IMR-90 (cell line): ENCODE measurements around the gene HTR3A. TPM values are rescaled to one million over a fixed set of nuclear protein-coding genes. Genes with fewer than 3 reads are reported as not detected.

Experiments
- ATAC-seq: fragments of 200-7000 bp; cut with Tn5 transposase; 2 replicates; pipeline ENCODE4 v1.9.1; 2020; ENCODE audit warnings: low read depth, mild to moderate bottlenecking, moderate library complexity
- BruUV-seq: library from RNA; stranded (reverse); fragments of 400-500 nt; replicated peaks from 2 replicates; lab custom pipeline; 2021; lab: Mats Ljungman, UMichigan
- CTCF ChIA-PET: fragments of 300-600 bp; formaldehyde crosslinking; extraction: SDS; loops from one replicate; lab custom pipeline; 2021; ENCODE audit warnings: antibody characterized with exemption; lab: Yijun Ruan, JAX
- POLR2A ChIA-PET: fragments of 300-600 bp; sonication (Branson Sonifier 250); formaldehyde crosslinking; loops from one replicate; lab custom pipeline; 2022; ENCODE audit warnings: antibody characterized with exemption; ENCODE audit not compliant: unreplicated experiment; lab: Charles Lee
- DNase-seq: peaks from one replicate; pipeline ENCODE4 v3.0.0; 2013
- H2AFZ ChIP-seq: replicated peaks from 2 replicates; pipeline ENCODE3; 2013; ENCODE audit warnings: low read length, mild to moderate bottlenecking; ENCODE audit not compliant: poor library complexity
- H2AK5ac ChIP-seq: 2 replicates; pipeline ENCODE4 v1.6.1; 2013; ENCODE audit warnings: low read depth, low read length, inconsistent platforms
- H2AK9ac ChIP-seq: replicated peaks from 2 replicates; pipeline ENCODE3; 2013; ENCODE audit warnings: mild to moderate bottlenecking, low read depth, low read length, moderate library complexity; ENCODE audit not compliant: poor library complexity
- H2BK120ac ChIP-seq: 2 replicates; pipeline ENCODE4 v1.6.1; 2013; ENCODE audit warnings: low read depth, low read length, inconsistent platforms
- H2BK15ac ChIP-seq: 3 replicates; pipeline ENCODE4 v1.6.1; 2013; ENCODE audit warnings: low read depth, low read length, inconsistent platforms
- H2BK20ac ChIP-seq: 2 replicates; pipeline ENCODE4 v1.6.1; 2013; ENCODE audit warnings: low read depth, mild to moderate bottlenecking, inconsistent platforms, low read length, moderate library complexity
- H2BK5ac ChIP-seq: 2 replicates; pipeline ENCODE4 v1.6.1; 2013; ENCODE audit warnings: mild to moderate bottlenecking, low read depth, low read length, inconsistent platforms; ENCODE audit not compliant: poor library complexity, severe bottlenecking
- H3K14ac ChIP-seq: replicated peaks from 2 replicates; pipeline ENCODE4 v1.6.1; 2013; ENCODE audit warnings: low read depth, low read length, inconsistent platforms
- H3K18ac ChIP-seq: 2 replicates; pipeline ENCODE4 v1.6.1; 2013; ENCODE audit warnings: low read depth, low read length, control low read depth
- H3K23ac ChIP-seq: 2 replicates; pipeline ENCODE4 v1.6.1; 2013; ENCODE audit warnings: low read depth, low read length, inconsistent platforms
- H3K27ac ChIP-seq: 2 replicates; pipeline ENCODE4 v1.5.1; 2013; ENCODE audit warnings: mild to moderate bottlenecking, control low read depth, low read length; ENCODE audit not compliant: insufficient read depth
- H3K27me3 ChIP-seq: 2 replicates; pipeline ENCODE4 v1.6.1; 2013; ENCODE audit warnings: low read length; ENCODE audit not compliant: control insufficient read depth, insufficient read depth
- H3K36me3 ChIP-seq: 2 replicates; pipeline ENCODE4 v1.6.1; 2013; ENCODE audit warnings: low read length, mixed read lengths; ENCODE audit not compliant: control insufficient read depth, insufficient read depth
- H3K4ac ChIP-seq: 2 replicates; pipeline ENCODE4 v1.6.1; 2013; ENCODE audit warnings: low read depth, low read length, inconsistent platforms
- H3K4me1 ChIP-seq: 2 replicates; pipeline ENCODE4 v1.6.1; 2013; ENCODE audit warnings: low read length, mixed read lengths; ENCODE audit not compliant: control insufficient read depth, insufficient read depth
- H3K4me2 ChIP-seq: 2 replicates; pipeline ENCODE4 v1.6.1; 2013; ENCODE audit warnings: low read depth, mild to moderate bottlenecking, control low read depth, low read length, moderate library complexity
- H3K4me3 ChIP-seq: 2 replicates; pipeline ENCODE4 v1.5.1; 2013; ENCODE audit warnings: low read depth, mild to moderate bottlenecking, control low read depth, low read length, moderate library complexity; ENCODE audit not compliant: insufficient read depth
- H3K56ac ChIP-seq: 2 replicates; pipeline ENCODE4 v1.6.1; 2013; ENCODE audit warnings: low read length, inconsistent platforms; ENCODE audit not compliant: insufficient read depth; ENCODE audit errors: extremely low read depth
- H3K79me1 ChIP-seq, 2 experiments: 2 replicates each; pipeline ENCODE4 v1.6.1; 2013; ENCODE audit warnings: low read length in 2 of 2, inconsistent platforms in 1 of 2, low read depth in 1 of 2
- H3K9ac ChIP-seq: 2 replicates; pipeline ENCODE4 v1.6.1; 2013; ENCODE audit warnings: low read depth, low read length, control low read depth
- H3K9me1 ChIP-seq: 2 replicates; pipeline ENCODE4 v1.6.1; 2013; ENCODE audit warnings: low read length, inconsistent platforms; ENCODE audit not compliant: insufficient read depth
- H3K9me3 ChIP-seq: 2 replicates; pipeline ENCODE4 v1.6.1; 2013; ENCODE audit warnings: low read length; ENCODE audit not compliant: control insufficient read depth, insufficient read depth
- H4K20me1 ChIP-seq: 2 replicates; pipeline ENCODE4 v1.6.1; 2013; ENCODE audit warnings: low read length, inconsistent platforms; ENCODE audit not compliant: insufficient read depth
- H4K5ac ChIP-seq: 2 replicates; pipeline ENCODE4 v1.6.1; 2013; ENCODE audit warnings: mild to moderate bottlenecking, low read depth, low read length, control low read depth
- H4K8ac ChIP-seq, 2 experiments: 2 replicates each; pipeline ENCODE4 v1.6.1; 2013; ENCODE audit warnings: low read depth in 2 of 2, low read length in 2 of 2, control low read depth in 1 of 2, inconsistent platforms in 1 of 2
- H4K91ac ChIP-seq: 2 replicates; pipeline ENCODE4 v1.6.1; 2013; ENCODE audit warnings: low read depth, low read length, inconsistent platforms; ENCODE audit not compliant: insufficient read depth
- BHLHE40 ChIP-seq: fragments of 150-350 bp; IDR thresholded peaks from 2 replicates; pipeline ENCODE4 v1.6.1; 2016; ENCODE audit warnings: mild to moderate bottlenecking, low read depth, low read length
- CEBPB ChIP-seq: IDR thresholded peaks from 2 replicates; pipeline ENCODE4 v1.6.1; 2012; ENCODE audit warnings: low read depth, low read length, improper control_type of control experiment
- CHD1 ChIP-seq: IDR thresholded peaks from 2 replicates; pipeline ENCODE4 v1.6.1; 2012; ENCODE audit warnings: low read depth, low read length, improper control_type of control experiment
- MAFK ChIP-seq: IDR thresholded peaks from 2 replicates; pipeline ENCODE4 v1.6.1; 2012; ENCODE audit warnings: low read depth, low read length, improper control_type of control experiment
- MXI1 ChIP-seq: IDR thresholded peaks from 2 replicates; pipeline ENCODE4 v1.6.1; 2012; ENCODE audit warnings: low read depth, mild to moderate bottlenecking, low read length, moderate library complexity, borderline replicate concordance
- NFE2L2 ChIP-seq: fragments of 150-350 bp; IDR thresholded peaks from 2 replicates; pipeline ENCODE4 v1.6.1; 2016; ENCODE audit warnings: low read depth, mild to moderate bottlenecking, low read length
- RAD21 ChIP-seq: IDR thresholded peaks from 2 replicates; pipeline ENCODE4 v1.6.1; 2012; ENCODE audit warnings: low read length, improper control_type of control experiment
- RCOR1 ChIP-seq: IDR thresholded peaks from 2 replicates; pipeline ENCODE4 v1.6.1; 2012; ENCODE audit warnings: mild to moderate bottlenecking, low read length, improper control_type of control experiment; ENCODE audit not compliant: insufficient replicate concordance
- RFX5 ChIP-seq: IDR thresholded peaks from 2 replicates; pipeline ENCODE4 v1.8.0; 2012; ENCODE audit warnings: low read depth, mild to moderate bottlenecking, low read length, moderate library complexity
- WGBS, 2 experiments: methylation state at CpG; one replicate each; pipeline versions ENCODE4 v1.1.5 to v1.1.7; 2013; ENCODE audit warnings: missing lambda C conversion rate in 2 of 2; ENCODE audit not compliant: insufficient read length in 1 of 2; ENCODE audit errors: extremely low coverage in 2 of 2; 5-methylcytosine and 5-hydroxymethylcytosine counted together
- dilution Hi-C: fragments of 300-500 bp; cut with HindIII; formaldehyde crosslinking; loops from one replicate; pipeline ENCODE4 v1.14.3; 2018; ENCODE audit warnings: low sequenced_read_pairs; ENCODE audit not compliant: unreplicated experiment
- in situ Hi-C: fragments of 300-500 bp; cut with MboI; formaldehyde crosslinking; loops from 3 replicates; pipeline ENCODE4 v1.14.3; 2019; ENCODE audit warnings: low sequenced_read_pairs, inconsistent platforms, mixed read lengths
- intact Hi-C: fragments of 100-400 bp; cut with micrococcal nuclease; formaldehyde crosslinking; loops from 2 replicates; pipeline ENCODE4 v1.10.0; 2022
- polyA plus RNA-seq, 3 experiments: library from polyadenylated mRNA; depleted of rRNA; stranded (reverse); fragments of >200 nt; gene quantifications; 2 replicates each; pipeline ENCODE4 v1.2.3, GENCODE V29; 2012; ENCODE audit warnings: low replicate concordance in 1 of 3
- total RNA-seq: library from RNA; depleted of rRNA; stranded (reverse); fragments of >200 nt; gene quantifications from 2 replicates; pipeline ENCODE4 v1.2.3, GENCODE V29; 2012
- TF ChIP-seq, protein P1 (sequence below): fragments of 150-350 bp; IDR thresholded peaks from 2 replicates; pipeline ENCODE4 v1.6.1; 2016; ENCODE audit warnings: low read depth, mild to moderate bottlenecking, low read length, moderate library complexity, borderline replicate concordance
- TF ChIP-seq, protein P2 (sequence below): conservative IDR thresholded peaks from 2 replicates; pipeline ENCODE4 v1.5.1; 2012; ENCODE audit warnings: mild to moderate bottlenecking, low read depth, low read length, improper control_type of control experiment
- TF ChIP-seq, protein P3 (sequence below): fragments of 150-350 bp; IDR thresholded peaks from 2 replicates; pipeline ENCODE4 v1.6.1; 2017; ENCODE audit warnings: mild to moderate bottlenecking, antibody characterized with exemption, low read length, low read depth

Gene HTR3A
- total and polyA plus RNA-seq, 2 of the 4 experiments (the other 2 are of a cell fraction): not detected

GRCh38 chr11:114019046-114019445, 44.1 kb downstream of the HTR3A start:
- H3K18ac ChIP-seq: no peak overlapping the region
- H4K5ac ChIP-seq: no peak overlapping the region
- no CpG with 5 or more reads among the region's 3 CpGs for WGBS, 2 experiments
- CTCF ChIA-PET: no interaction called here
- H2BK5ac ChIP-seq: no peak overlapping the region
- H3K4ac ChIP-seq: no peak overlapping the region
- POLR2A ChIA-PET: no interaction called here
- H3K27me3 ChIP-seq: no peaks in the 10 kb centered on the region
- H4K20me1 ChIP-seq: no peaks in the 10 kb centered on the region
- H4K8ac ChIP-seq: no peak overlapping the region
- no peaks in the 10 kb centered on the region for H3K36me3 ChIP-seq
- H3K79me1 ChIP-seq: no peaks in the 10 kb centered on the region
- in situ Hi-C loops: loop anchor here (25.0 kb wide), 1 partner anchor 568 kb away; the partner anchor contains the start of gene NXPE4
- H3K9me1 ChIP-seq: no peaks in the 10 kb centered on the region
- no peak overlapping the region for H3K9ac ChIP-seq
- TF ChIP-seq RFX5 (no peak), RCOR1 (no peak), MAFK (no peak), NFE2L2 (no peak), CHD1 (no peak), RAD21 (no peak), CEBPB (no peak), BHLHE40 (no peak), MXI1 (no peak)
- TF ChIP-seq, protein P1, sequence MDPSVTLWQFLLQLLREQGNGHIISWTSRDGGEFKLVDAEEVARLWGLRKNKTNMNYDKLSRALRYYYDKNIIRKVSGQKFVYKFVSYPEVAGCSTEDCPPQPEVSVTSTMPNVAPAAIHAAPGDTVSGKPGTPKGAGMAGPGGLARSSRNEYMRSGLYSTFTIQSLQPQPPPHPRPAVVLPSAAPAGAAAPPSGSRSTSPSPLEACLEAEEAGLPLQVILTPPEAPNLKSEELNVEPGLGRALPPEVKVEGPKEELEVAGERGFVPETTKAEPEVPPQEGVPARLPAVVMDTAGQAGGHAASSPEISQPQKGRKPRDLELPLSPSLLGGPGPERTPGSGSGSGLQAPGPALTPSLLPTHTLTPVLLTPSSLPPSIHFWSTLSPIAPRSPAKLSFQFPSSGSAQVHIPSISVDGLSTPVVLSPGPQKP: no peak
- TF ChIP-seq, protein P2, sequence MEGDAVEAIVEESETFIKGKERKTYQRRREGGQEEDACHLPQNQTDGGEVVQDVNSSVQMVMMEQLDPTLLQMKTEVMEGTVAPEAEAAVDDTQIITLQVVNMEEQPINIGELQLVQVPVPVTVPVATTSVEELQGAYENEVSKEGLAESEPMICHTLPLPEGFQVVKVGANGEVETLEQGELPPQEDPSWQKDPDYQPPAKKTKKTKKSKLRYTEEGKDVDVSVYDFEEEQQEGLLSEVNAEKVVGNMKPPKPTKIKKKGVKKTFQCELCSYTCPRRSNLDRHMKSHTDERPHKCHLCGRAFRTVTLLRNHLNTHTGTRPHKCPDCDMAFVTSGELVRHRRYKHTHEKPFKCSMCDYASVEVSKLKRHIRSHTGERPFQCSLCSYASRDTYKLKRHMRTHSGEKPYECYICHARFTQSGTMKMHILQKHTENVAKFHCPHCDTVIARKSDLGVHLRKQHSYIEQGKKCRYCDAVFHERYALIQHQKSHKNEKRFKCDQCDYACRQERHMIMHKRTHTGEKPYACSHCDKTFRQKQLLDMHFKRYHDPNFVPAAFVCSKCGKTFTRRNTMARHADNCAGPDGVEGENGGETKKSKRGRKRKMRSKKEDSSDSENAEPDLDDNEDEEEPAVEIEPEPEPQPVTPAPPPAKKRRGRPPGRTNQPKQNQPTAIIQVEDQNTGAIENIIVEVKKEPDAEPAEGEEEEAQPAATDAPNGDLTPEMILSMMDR: no peak
- TF ChIP-seq, protein P3, sequence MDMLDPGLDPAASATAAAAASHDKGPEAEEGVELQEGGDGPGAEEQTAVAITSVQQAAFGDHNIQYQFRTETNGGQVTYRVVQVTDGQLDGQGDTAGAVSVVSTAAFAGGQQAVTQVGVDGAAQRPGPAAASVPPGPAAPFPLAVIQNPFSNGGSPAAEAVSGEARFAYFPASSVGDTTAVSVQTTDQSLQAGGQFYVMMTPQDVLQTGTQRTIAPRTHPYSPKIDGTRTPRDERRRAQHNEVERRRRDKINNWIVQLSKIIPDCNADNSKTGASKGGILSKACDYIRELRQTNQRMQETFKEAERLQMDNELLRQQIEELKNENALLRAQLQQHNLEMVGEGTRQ: no peak
- intact Hi-C loops: no loop called here
- ATAC-seq: no peak
- H3K4me2 ChIP-seq: no peak overlapping the region
- H3K27ac ChIP-seq: no peak overlapping the region
- H2AFZ ChIP-seq: no peak overlapping the region
- no peaks in the 10 kb centered on the region for H3K4me1 ChIP-seq
- H2BK15ac ChIP-seq: no peak overlapping the region
- H2BK120ac ChIP-seq: no peak overlapping the region
- H2BK20ac ChIP-seq: no peak overlapping the region
- no peak overlapping the region for H3K56ac ChIP-seq
- H2AK9ac ChIP-seq: no peak overlapping the region
- no peak overlapping the region for H3K14ac ChIP-seq
- no peak for DNase-seq
- no peak overlapping the region for H4K91ac ChIP-seq
- dilution Hi-C loops: no loop called here
- no peak overlapping the region for H3K4me3 ChIP-seq
- H2AK5ac ChIP-seq: no peak overlapping the region
- no peak overlapping the region for H3K23ac ChIP-seq
- H3K9me3 ChIP-seq: no peaks in the 10 kb centered on the region
- BruUV-seq: no TSS peak
